Vagina (tissue), 2 donors: Measurements from ENCODE around the gene ENKD1. TPM values are rescaled to one million over a fixed set of nuclear protein-coding genes. Genes with fewer than 3 reads are reported as not detected.

Experiments used
- DNase-seq, 2 donors: peaks; one replicate each; pipeline ENCODE4 v3.0.0-alpha.2; 2017; ENCODE audit errors: extremely low spot score in 2 of 2
- H3K27ac ChIP-seq: fragments of 200-600 bp; sonication (generic); one replicate; pipeline ENCODE4 v1.5.1; 2019
- H3K27me3 ChIP-seq: fragments of 200-600 bp; sonication (generic); one replicate; pipeline ENCODE4 v1.5.1; 2019
- H3K36me3 ChIP-seq, 2 donors: fragments of 200-600 bp; sonication (generic); one replicate each; pipeline ENCODE4 v1.5.1; 2017 to 2019
- H3K4me1 ChIP-seq: fragments of 200-600 bp; sonication (generic); one replicate; pipeline ENCODE4 v1.5.1; 2019
- H3K4me3 ChIP-seq, 2 donors: fragments of 200-600 bp; sonication (generic); 1 replicate in 1 of 2; 2 replicates in 1 of 2; pipeline ENCODE4 v1.5.1; 2016 to 2019
- H3K9me3 ChIP-seq: fragments of 200-600 bp; sonication (generic); one replicate; pipeline ENCODE4 v1.5.1; 2019
- CTCF ChIP-seq, 3 experiments: fragments of 450-650 bp in 2 of 3; fragments of 200-600 bp in 1 of 3; sonication (generic) in 1 of 3; IDR thresholded peaks; one replicate each; pipeline ENCODE4 v1.5.1; 2017 to 2019; ENCODE audit warnings: antibody characterized with exemption in 3 of 3, mild to moderate bottlenecking in 2 of 3, moderate library complexity in 2 of 3
- POLR2A ChIP-seq, 2 donors: fragments of 450-650 bp; IDR thresholded peaks; one replicate each; pipeline ENCODE4 v1.6.1; 2017; ENCODE audit warnings: antibody characterized with exemption in 2 of 2, mild to moderate bottlenecking in 2 of 2, moderate library complexity in 2 of 2
- POLR2AphosphoS5 ChIP-seq, 2 donors: sonication (generic); formaldehyde crosslinking; IDR thresholded peaks; one replicate each; pipeline ENCODE4 v1.9.0; 2017; ENCODE audit warnings: antibody characterized with exemption in 2 of 2, mild to moderate bottlenecking in 2 of 2, low read depth in 1 of 2; ENCODE audit not compliant: insufficient read depth in 1 of 2
- intact Hi-C: fragments of 100-400 bp; cut with DNase I; formaldehyde crosslinking; loops from one replicate; pipeline ENCODE4 v1.15.1; 2023
- total RNA-seq: library from RNA; depleted of rRNA; stranded (reverse); fragments of >200 nt; gene quantifications from one replicate; pipeline ENCODE4 v1.2.3, GENCODE V29; 2016

The ENKD1 gene
- total RNA-seq, 1 donor from 2014 or later = 14.7 TPM

- peaks cover 17% of the 10 kb centered on the region for H3K27me3 ChIP-seq
- intact Hi-C loops = no loop called here
Observed at GRCh38 chr16:67649494-67649931, 17.0 kb downstream of the ENKD1 start.

GRCh38 chr16:67648764-67649407, 17.7 kb downstream of the ENKD1 start:
- Histone ChIP-seq H3K27ac (no peak overlapping the region), H3K9me3 (no peaks in the 10 kb centered on the region), H3K4me3 (no peak overlapping the region), H3K4me1 (peaks cover 40% of the 10 kb centered on the region), H3K36me3 (no peaks in the 10 kb centered on the region), H3K27me3 (peaks cover 17% of the 10 kb centered on the region)
- no peak for TF ChIP-seq POLR2AphosphoS5 (IDR thresholded peaks at IDR 0.05; ENCODE audit: insufficient read depth in 1 of 2, low read depth in 1 of 2)
- TF ChIP-seq CTCF (IDR thresholded peaks at IDR 0.05) = no peak
- TF ChIP-seq POLR2A (IDR thresholded peaks at IDR 0.05) = no peak
- no peak for DNase-seq
- intact Hi-C loops = no loop called here

More at GRCh38 chr16:67649494-67649931, 17.0 kb downstream of the ENKD1 start:
- TF ChIP-seq POLR2A (IDR thresholded peaks at IDR 0.05) = no peak
- TF ChIP-seq CTCF (IDR thresholded peaks at IDR 0.05) = no peak
- no peak for TF ChIP-seq POLR2AphosphoS5 (IDR thresholded peaks at IDR 0.05; ENCODE audit: insufficient read depth in 1 of 2, low read depth in 1 of 2)
- Histone ChIP-seq H3K4me3 (no peak overlapping the region), H3K4me1 (peaks cover 39% of the 10 kb centered on the region), H3K36me3 (no peaks in the 10 kb centered on the region), H3K27ac (no peak overlapping the region), H3K9me3 (no peaks in the 10 kb centered on the region)
- DNase-seq = no peak

GRCh38 chr16:67648088-67648763, 18.3 kb downstream of the ENKD1 start:
- no peak for TF ChIP-seq POLR2A (IDR thresholded peaks at IDR 0.05)
- TF ChIP-seq CTCF (IDR thresholded peaks at IDR 0.05) = no peak
- TF ChIP-seq POLR2AphosphoS5 (IDR thresholded peaks at IDR 0.05; ENCODE audit: insufficient read depth in 1 of 2, low read depth in 1 of 2) = no peak
- intact Hi-C loops = no loop called here
- Histone ChIP-seq H3K36me3 (no peaks in the 10 kb centered on the region), H3K27ac (no peak overlapping the region), H3K27me3 (peaks cover 14% of the 10 kb centered on the region), H3K4me1 (peaks cover 33% of the 10 kb centered on the region), H3K9me3 (no peaks in the 10 kb centered on the region), H3K4me3 (no peak overlapping the region)
- DNase-seq = no peak

- TF ChIP-seq CTCF (IDR thresholded peaks at IDR 0.05) (no peak), POLR2A (IDR thresholded peaks at IDR 0.05) (no peak), POLR2AphosphoS5 (IDR thresholded peaks at IDR 0.05; ENCODE audit: insufficient read depth in 1 of 2, low read depth in 1 of 2) (no peak)
- Histone ChIP-seq H3K27ac (no peak overlapping the region), H3K4me3 (no peak overlapping the region), H3K9me3 (no peaks in the 10 kb centered on the region), H3K4me1 (peaks cover 31% of the 10 kb centered on the region), H3K27me3 (peaks cover 14% of the 10 kb centered on the region), H3K36me3 (no peaks in the 10 kb centered on the region)
- intact Hi-C loops = no loop called here
- DNase-seq = no peak
Observed at GRCh38 chr16:67647681-67648080, 18.9 kb downstream of the ENKD1 start.

- TF ChIP-seq CTCF (IDR thresholded peaks at IDR 0.05) (no peak), POLR2A (IDR thresholded peaks at IDR 0.05) (no peak), POLR2AphosphoS5 (IDR thresholded peaks at IDR 0.05; ENCODE audit: insufficient read depth in 1 of 2, low read depth in 1 of 2) (no peak)
- Histone ChIP-seq H3K36me3 (no peaks in the 10 kb centered on the region), H3K27me3 (peaks cover 14% of the 10 kb centered on the region), H3K4me1 (peaks cover 35% of the 10 kb centered on the region), H3K4me3 (no peak overlapping the region), H3K9me3 (no peaks in the 10 kb centered on the region), H3K27ac (no peak overlapping the region)
- intact Hi-C loops = no loop called here
- no peak for DNase-seq
Observed at GRCh38 chr16:67647111-67647651, 19.4 kb downstream of the ENKD1 start.
